RWPE1 (cell line): Measurements from ENCODE around the gene ASPDH.

ENCODE experiments used
- CTCF ChIA-PET: fragments of 350-600 bp; sonication (Branson Sonifier 250); formaldehyde crosslinking; extraction: SDS; loops from one replicate; lab custom pipeline; 2021; lab: Yijun Ruan, JAX
- POLR2A ChIA-PET: fragments of 400-600 bp; formaldehyde crosslinking; extraction: SDS; loops from one replicate; lab custom pipeline; 2020; ENCODE audit warnings: antibody characterized with exemption; ENCODE audit not compliant: low non-redundant PET; lab: Yijun Ruan, JAX
- DNase-seq: peaks from one replicate; pipeline ENCODE4 v3.0.0; 2012; ENCODE audit warnings: low spot score
- H3K27ac ChIP-seq: fragments of 450-650 bp; 2 replicates; pipeline ENCODE4 v1.5.1; 2017
- CTCF ChIP-seq: fragments of 450-650 bp; conservative IDR thresholded peaks from 2 replicates; pipeline ENCODE4 v1.5.1; 2017; ENCODE audit warnings: low read depth, mild to moderate bottlenecking

ASPDH gene

GRCh38 chr19:50513746-50514345 lies at the start of gene ASPDH:
TSS of gene ASPDH (minus strand) at chr19:50513913. CDS start at chr19:50513823, 90 bp downstream.
- no peak within 1 kb of the TSS for H3K27ac ChIP-seq
- ChIA-PET CTCF (no interaction called here), POLR2A (no interaction called here)
- no peak for DNase-seq
- no peak for TF ChIP-seq CTCF

- ChIA-PET CTCF (no interaction called here), POLR2A (interaction anchor here (0.7 kb wide), 1 partner anchor 8 kb away, joined by 3 read pairs; no protein-coding TSS in a partner anchor)
- no peak for TF ChIP-seq CTCF
- no peak overlapping the region for H3K27ac ChIP-seq
- DNase-seq = no peak
These were observed 49.3 kb upstream of the ASPDH start for GRCh38 chr19:50562996-50563395.

GRCh38 chr19:50562329-50562728 lies 48.6 kb upstream of the ASPDH start:
- ChIA-PET POLR2A (interaction anchor here (0.7 kb wide), 1 partner anchor 9 kb away, joined by 3 read pairs; no protein-coding TSS in a partner anchor), CTCF (interaction anchor here (0.6 to 0.7 kb wide), 2 partner anchors 15 to 18 kb away, joined by 3 to 4 read pairs; no protein-coding TSS in a partner anchor)
- TF ChIP-seq CTCF = no peak
- H3K27ac ChIP-seq = no peak overlapping the region
- DNase-seq = no peak

GRCh38 chr19:50559636-50560035 lies 45.9 kb upstream of the ASPDH start:
- H3K27ac ChIP-seq = no peak overlapping the region
- CTCF ChIA-PET = no interaction called here
- no peak for DNase-seq
- POLR2A ChIA-PET = no interaction called here
- TF ChIP-seq CTCF = no peak

- CTCF ChIA-PET = interaction anchor here (0.8 kb wide), 1 partner anchor 166 kb away, joined by 5 read pairs; no protein-coding TSS in a partner anchor
- POLR2A ChIA-PET = no interaction called here
- no peak for DNase-seq
- no peak overlapping the region for H3K27ac ChIP-seq
- no peak for TF ChIP-seq CTCF
These were observed 44.7 kb upstream of the ASPDH start for GRCh38 chr19:50558449-50558848.

- ChIA-PET CTCF (interaction anchor here (0.8 to 1.1 kb wide), 2 partner anchors 29 to 167 kb away, joined by 3 to 5 read pairs; no protein-coding TSS in a partner anchor), POLR2A (interaction anchor here (0.5 kb wide), 1 partner anchor 19 kb away, joined by 3 read pairs; no protein-coding TSS in a partner anchor)
- H3K27ac ChIP-seq = no peak overlapping the region
- TF ChIP-seq CTCF = no peak
- DNase-seq = no peak
These were observed 44.3 kb upstream of the ASPDH start for GRCh38 chr19:50558039-50558438.
